HG03097 (cell line): ENCODE data around the gene MARK2.

Experiments
- ATAC-seq: cut with Tn5 transposase; IDR thresholded peaks from one replicate; pipeline ENCODE4 v1.9.1; 2021; ENCODE audit not compliant: unreplicated experiment, low FRiP score

MARK2 gene

DNA sequence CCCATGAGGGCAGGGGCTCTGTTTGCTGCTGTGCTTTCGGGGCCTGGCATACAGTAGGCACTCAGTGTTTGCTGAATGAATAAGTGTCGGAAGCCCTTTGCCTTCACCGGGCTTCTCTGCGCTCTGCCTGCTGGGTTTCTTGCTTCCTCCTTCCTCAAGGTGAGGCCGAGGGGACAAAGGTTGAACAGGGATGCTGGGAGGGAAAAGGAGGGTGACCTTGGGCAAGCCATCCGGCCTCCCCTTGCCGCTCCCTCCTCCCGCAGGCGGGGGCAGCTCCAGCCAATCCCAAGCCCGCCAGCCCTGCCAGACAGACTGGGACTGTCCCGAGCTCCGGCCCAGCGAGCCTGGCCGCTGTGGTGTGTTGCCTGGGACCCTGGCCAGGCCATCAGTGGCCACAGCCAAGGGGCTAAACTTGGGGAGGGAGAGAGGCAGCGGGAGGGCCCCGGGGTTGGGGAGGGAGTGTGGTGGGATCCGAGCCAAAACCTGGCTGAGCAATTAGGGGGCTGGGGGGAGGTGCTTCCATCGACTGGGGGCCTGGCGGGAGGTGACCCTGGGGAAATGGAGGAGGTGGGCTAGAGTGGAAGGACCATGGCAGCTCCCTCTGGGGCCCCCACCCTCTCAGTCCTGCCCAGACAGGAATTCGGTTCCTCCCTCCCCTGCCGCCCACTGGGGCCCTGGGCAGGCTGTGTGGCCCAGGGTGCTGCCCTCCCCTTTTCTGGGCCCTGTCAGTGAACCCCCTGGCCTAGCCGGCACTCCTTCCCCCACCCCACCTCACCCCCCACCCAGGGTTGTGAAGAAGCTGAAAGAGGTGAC is 81.4 kb downstream of the MARK2 start:
- no peak for ATAC-seq

- ATAC-seq: no peak
Measured at GRCh38 chr11:63920939-63921417, 82.1 kb downstream of the MARK2 start.

- ATAC-seq: no peak
Measured at GRCh38 chr11:63922673-63923192, 83.8 kb downstream of the MARK2 start.

- ATAC-seq: no peak
Measured at GRCh38 chr11:63923319-63923718, 84.4 kb downstream of the MARK2 start.

- no peak for ATAC-seq
Measured at GRCh38 chr11:63929616-63930015, 90.7 kb downstream of the MARK2 start.

- ATAC-seq: no peak
Measured at GRCh38 chr11:63931045-63931444, 92.1 kb downstream of the MARK2 start.

GRCh38 chr11:63931876-63932275 is 93.0 kb downstream of the MARK2 start:
- ATAC-seq: no peak

- ATAC-seq: no peak
Measured at GRCh38 chr11:63933459-63933858, 94.5 kb downstream of the MARK2 start.

GRCh38 chr11:63937713-63938478 is 99.0 kb downstream of the MARK2 start:
- peak; percentile 19 for ATAC-seq

DNA sequence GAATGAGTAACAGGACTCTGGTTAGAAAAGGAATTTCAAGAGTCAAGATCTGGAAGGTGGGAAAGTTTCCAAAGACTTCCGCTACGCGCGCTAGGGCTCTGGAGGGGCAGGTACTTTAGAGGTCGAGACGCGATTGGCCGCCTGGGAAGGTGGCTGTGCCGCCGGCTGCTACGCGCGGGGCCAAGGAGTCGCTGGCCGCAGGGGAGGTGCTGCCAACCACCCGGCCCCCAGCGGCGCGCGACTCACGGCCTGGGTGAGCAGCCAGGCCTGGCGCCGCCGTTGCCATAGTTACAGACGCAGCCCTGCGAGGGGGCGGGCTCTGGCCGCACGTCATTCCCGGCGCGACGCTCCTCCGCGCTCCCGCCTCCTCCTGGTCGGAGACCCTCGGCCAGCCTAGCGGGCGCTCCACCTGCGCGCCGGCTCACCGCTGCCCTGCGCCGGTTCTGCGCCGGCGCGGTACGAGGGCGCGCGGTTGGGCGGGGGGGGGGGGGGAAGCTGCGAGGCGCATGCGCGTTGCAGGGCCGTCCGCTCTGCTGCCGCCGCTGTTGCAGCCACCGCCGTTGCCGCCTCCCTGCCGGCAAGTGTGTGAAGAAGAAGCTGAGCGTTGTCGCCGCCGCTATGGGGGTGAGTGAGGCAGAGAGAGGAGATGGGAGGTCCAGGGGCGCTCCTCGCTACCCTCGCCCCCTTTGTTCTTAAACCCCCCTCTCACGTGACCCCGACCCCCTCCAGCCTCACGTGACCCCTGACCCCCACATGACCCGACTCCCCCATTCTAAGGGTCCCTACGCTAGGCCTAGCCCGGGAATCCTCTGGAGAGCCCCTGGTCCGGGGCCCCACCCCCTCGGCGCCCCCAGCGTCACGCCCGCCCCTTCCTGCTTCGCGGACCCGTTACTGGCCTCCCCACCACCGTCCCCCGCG is 99.8 kb downstream of the MARK2 start, which contains the start of gene NAA40:
NAA40 (plus strand) TSS at position 524 of the 918 bp plus-strand sequence; CDS start at position 619, 95 bp downstream.
- ATAC-seq: peak; percentile 87

DNA sequence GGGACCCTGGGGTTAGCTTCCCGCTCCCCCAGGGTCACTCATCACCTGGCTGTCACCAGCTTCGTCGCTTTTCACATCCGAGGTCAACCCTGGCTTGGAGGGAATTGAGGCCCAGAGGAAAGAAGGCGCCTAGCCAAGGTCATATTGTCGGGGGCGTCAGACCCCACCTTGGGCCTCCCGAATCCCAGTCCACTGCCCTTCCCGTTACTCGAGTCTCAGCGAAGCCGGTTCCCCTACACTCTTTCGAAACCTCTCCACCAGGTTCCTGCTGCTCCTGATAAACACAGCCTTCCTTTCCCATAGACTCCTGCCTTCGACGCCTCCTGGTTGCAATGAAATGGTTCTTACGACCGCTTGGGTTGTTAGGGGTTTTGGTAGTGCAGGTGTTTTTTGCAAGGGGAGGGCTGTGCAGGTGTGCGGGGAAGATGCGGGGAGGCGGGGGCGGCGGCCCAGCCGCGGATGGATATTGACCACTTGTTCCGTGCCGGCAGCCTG is 100.5 kb downstream of the MARK2 start:
- ATAC-seq: no peak

DNA sequence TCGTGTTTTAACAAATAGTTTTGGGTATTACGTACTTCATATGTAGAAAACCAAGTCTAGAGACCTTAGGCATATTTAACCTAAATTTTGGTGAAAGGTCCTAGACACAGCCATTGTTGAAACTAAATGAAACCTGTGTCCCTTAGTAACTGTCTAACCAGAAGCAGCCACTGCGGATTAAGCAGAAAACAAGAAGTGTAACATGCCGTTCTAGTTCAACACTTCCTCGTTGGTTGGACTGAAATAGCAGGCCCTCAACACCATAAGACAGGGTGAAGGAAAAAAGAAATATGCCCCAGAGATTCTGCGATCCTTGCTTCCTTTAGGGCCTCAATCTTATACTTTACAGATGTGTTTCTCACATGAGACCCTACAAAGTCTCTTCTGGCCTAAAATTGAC is 101.9 kb downstream of the MARK2 start:
- no peak for ATAC-seq

- no peak for ATAC-seq
Measured at GRCh38 chr11:63941901-63942300, 103.0 kb downstream of the MARK2 start.

DNA sequence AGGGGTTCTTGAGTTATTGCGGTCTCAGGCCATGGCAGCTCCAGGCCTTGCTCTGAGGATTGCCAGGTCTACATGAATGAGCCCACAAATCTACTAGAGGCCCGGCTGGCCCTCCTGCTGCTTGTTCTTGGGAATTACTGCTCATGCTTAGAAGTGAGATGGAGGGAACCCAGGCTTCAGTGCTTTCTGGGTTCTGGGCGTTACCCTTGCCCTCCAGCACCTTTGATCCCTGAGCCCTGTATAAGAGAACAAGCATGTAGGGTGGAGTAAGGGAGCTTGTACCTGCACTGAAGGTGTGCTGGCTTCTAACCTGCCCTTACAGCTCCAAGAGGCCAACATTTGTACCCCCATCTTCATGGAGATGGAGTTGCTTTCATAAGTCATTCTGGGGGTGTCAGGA is 103.9 kb downstream of the MARK2 start:
- no peak for ATAC-seq

DNA sequence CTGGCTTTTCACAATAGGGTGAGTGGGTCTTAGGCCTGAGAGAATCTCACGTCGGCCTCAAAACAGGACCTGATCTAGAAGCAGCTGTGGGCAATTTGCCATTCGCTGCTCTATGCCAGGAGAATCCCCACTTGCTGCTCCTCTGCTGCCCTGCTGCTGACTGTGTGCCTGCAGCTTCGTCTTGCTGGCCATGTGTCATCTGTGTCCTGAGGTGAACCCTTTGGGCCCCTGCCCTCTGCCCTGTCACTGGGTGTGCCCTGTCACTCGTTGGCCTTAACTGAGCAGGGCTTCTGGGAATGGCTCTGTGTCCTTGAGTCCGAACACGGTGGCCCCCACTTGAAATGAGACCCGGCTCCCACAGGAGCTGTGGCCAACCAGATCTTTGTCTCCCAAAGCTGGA is 106.1 kb downstream of the MARK2 start:
- no peak for ATAC-seq

DNA sequence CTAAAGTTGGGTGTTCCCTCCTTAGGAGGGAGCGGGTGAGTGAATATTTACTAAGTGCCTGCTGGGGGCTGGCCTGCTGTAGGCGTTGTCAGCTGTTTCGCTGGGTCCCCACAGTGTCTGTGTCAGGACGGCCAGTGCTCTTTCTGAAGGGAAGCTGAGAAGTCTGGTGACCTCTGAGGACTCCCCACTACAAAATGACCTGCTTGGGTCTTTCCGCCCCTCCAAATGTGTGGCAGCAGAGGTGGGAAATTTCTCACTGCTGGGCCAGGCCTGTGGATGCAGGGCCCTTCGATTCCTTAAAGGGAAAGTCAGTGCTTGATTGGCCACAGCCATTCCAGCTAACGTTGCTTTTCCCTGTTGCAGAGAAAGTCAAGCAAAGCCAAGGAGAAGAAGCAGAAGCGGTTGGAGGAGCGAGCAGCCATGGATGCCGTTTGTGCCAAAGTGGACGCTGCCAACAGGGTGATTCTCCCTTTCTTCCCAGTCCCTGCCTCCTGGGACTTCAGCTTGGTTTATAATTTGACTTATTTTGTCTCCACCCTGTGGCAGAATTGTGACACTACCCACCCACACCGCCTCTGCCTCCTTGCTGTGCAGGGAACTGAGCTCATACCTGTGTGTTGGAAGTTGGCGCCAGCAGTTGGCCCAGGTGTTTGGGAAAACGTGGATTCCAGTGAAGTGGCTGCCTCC is 106.7 kb downstream of the MARK2 start:
- ATAC-seq: no peak

DNA sequence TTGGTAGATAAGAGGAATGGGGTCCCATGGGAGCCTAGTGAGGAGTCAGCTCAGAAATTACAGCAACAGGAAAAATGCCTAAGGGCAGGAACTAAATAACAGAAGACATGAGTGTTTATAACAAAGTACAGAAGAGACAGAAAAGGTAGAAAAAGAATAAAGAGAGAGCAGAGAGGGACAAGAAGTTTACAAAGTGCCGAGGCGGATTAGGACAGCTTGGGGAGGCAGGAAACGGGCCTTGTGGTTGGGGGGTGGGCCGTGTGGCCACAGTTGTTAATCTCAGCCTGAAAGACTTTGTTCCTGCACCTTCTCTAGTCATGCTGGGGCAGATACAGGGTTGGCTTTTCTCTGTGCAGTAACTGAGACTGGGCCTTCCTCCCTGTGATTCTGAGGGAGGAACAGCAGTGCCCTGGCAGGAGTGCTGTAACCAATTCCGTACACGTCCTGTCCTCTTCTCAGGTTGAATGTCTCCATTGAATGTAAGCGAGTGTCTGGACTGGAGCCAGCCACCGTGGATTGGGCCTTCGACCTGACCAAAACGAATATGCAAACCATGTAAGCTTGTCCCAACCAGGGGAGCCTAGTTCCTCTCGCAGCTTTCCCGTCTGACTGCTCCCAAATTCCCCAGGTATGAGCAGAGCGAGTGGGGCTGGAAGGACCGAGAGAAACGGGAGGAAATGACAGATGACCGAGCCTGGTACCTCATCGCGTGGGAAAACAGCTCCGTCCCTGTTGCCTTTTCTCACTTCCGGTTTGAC is 113.0 kb downstream of the MARK2 start:
- peak; percentile 64 for ATAC-seq

- no peak for ATAC-seq
Measured at GRCh38 chr11:63952570-63952969, 113.7 kb downstream of the MARK2 start.

- ATAC-seq: no peak
Measured at GRCh38 chr11:63958008-63958407, 119.1 kb downstream of the MARK2 start.
